ENCODE data around the gene SMAD5.

Gene SMAD5

DNA sequence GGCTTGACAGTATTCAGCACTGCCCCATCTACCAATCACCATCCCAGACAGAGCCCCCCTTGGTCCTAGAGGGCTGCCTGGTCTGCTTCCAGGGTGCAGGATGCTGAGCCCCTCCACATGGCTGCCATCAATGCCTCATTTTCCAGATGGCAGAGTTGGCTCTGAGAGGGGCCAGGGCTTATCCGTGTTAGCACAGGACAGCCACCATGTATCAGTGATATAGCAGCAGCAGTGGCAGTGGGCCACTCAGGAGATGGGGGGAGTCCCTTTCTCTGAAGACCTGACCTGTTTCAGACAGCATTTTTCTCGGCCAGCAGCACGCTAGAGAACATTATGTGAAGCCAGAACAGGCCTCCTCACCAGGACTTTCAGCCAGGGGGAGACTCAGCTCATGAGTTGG is 61.9 kb downstream of the SMAD5 start:
- no peak for DNase-seq (ENCODE audit: low read depth in 1 of 2, low spot score in 1 of 2)

- no peak for DNase-seq (ENCODE audit: low read depth in 1 of 2, low spot score in 1 of 2)
These were observed 63.6 kb downstream of the SMAD5 start for GRCh38 chr5:136195971-136196820.

- no peak for DNase-seq (ENCODE audit: low read depth in 1 of 2, low spot score in 1 of 2)
These were observed 65.0 kb downstream of the SMAD5 start for GRCh38 chr5:136197462-136198142.

- DNase-seq (ENCODE audit: low read depth in 1 of 2, low spot score in 1 of 2) = no peak
These were observed 65.8 kb downstream of the SMAD5 start for GRCh38 chr5:136198453-136198852.

GRCh38 chr5:136199408-136199807 is 66.8 kb downstream of the SMAD5 start:
- DNase-seq (ENCODE audit: low read depth in 1 of 2, low spot score in 1 of 2) = no peak

- DNase-seq (ENCODE audit: low read depth in 1 of 2, low spot score in 1 of 2) = no peak
These were observed 67.5 kb downstream of the SMAD5 start for GRCh38 chr5:136200130-136200529.

DNA sequence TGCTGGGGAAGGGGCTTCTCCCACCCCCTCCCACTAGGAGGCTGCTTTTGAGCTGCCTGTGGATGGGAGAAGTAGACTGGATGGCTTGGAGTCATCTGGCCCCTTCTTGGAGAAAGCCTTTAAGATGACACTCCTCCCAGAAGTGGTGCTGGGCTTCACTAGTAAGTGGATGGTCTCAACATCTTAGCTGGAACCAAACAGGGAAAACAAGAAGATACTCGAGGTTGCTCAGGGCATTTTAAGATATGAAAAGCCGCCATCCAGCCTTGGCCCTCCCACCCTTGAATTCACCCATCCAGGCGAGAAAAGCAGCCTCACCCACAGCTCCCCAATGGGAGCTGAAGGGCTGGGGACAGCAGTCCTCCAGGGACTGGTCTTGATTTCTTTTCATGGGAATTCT is 68.1 kb downstream of the SMAD5 start:
- DNase-seq (ENCODE audit: low read depth in 1 of 2, low spot score in 1 of 2) = no peak

- DNase-seq (ENCODE audit: low read depth in 1 of 2, low spot score in 1 of 2) = no peak
These were observed 69.2 kb downstream of the SMAD5 start for GRCh38 chr5:136201870-136202269.

- DNase-seq (ENCODE audit: low read depth in 1 of 2, low spot score in 1 of 2) = no peak
These were observed 70.0 kb downstream of the SMAD5 start for GRCh38 chr5:136202469-136203205.

DNA sequence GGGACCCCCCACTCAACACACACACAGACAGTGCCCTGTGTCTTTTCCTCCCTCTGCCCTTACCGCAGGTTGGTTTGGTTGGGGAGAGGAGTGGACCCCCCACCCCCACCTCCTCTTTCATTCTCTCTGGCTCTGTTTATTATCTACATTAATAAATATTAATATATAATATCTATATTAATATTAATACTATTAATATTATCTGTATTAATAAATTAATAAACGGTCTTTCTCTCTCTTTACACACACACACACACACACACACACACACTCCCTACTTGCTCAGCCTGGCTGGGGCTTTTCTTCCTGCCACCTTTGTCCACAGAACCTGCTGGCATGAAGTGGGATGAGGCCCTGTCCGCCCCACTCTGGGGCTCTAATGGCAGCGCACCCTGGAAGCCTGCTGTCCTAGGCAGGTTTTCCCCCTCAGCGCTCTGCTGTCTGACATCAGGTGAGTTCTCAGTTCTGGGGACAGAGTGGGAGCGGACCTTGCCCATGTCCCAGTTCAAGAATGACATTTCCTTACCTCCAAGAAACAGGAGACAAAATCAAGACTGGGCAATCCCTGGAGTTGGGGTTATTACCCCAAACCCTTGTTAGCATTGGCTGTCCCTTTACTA is 70.8 kb downstream of the SMAD5 start:
- DNase-seq (ENCODE audit: low read depth in 1 of 2, low spot score in 1 of 2) = no peak

DNA sequence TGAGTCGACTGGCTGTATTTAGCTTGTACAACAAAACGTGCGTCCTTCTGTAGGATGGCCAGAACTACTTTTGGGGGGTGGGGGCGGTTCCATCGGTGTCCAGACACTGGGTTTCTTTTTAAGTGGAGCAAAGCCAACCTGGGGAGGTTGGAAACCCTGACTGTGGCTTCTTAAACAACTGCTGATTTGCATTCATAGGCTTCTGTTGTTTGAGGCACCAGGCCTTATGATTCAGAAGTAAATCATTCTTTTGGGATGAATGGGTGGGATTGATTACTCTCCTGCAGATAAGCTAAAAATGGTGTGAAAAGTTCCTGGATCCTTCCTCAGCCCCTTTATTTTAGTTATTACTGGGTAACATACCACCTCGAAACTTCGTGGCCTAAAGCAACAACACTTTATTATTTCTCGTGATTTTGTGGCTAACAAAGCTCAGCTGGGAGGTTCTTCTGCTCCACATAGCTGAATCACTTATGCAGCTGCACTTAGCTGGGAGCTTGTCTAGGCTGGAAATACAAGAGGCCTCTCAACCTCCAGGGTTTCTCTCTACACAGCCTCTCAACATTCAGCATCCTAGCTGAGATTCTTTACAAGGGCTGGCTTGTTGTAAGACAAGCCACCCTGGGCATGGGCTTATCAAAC is 72.5 kb downstream of the SMAD5 start:
- DNase-seq (ENCODE audit: low read depth in 1 of 2, low spot score in 1 of 2) = no peak

GRCh38 chr5:136205941-136206340 is 73.3 kb downstream of the SMAD5 start:
- no peak for DNase-seq (ENCODE audit: low read depth in 1 of 2, low spot score in 1 of 2)

DNA sequence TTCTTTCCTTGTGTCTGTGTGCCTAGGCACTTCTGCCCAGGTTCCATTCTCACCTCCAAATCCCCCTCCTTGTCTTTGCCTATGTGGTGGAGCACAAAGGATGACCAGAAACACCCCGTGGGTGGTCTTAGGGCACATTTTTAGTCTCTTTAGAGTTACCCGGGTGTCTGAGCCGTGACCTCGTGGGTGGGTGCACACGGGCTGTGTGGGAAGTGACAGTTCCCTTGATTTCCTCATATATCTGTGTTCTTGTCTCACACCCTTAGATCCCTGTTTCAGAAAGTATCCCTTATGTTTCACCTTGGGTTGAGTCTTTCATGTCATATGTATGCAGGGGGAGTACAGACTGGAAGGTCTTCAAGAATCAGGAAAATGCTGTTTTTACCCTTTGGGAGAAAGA is 73.7 kb downstream of the SMAD5 start:
- DNase-seq (ENCODE audit: low read depth in 1 of 2, low spot score in 1 of 2) = no peak

DNA sequence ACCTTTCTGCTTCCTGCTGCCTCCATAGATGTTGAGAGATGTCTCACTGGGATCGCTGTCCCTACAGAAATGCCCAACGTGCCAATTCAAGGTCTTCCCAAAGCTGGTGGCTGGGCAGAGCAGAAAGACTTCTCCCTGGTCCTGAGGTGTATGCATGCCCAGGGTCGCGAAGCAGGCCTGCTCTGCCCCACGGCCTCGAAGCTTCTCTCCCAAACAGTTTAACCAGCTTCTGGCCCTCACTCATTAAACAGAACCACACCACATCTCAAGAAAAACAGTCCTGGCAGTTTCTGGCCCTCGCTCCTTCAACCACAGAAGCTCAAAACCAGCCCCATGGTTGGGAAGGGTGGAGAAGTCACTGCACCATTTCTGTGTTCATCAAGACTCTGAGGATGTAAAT is 75.0 kb downstream of the SMAD5 start:
- no peak for DNase-seq (ENCODE audit: low read depth in 1 of 2, low spot score in 1 of 2)

DNA sequence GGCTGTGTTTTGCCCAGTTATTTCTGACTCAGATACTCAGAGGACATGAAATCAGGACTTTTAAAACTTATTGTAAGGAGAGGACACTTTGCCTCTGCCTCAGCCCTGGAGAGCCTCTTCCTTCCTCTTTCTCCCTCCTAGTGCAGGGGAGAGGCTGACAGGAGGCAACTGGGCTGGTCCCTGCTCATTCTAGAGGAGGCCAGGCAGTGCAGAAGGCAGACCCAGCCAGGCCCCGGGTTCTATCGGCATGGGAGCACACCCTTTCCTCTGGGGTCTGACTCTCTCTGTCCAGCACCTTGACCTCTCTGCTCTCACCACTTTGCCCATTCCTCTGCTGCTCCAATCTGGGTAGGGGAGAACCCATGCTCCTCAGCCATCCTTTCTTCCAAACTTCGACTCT is 76.3 kb downstream of the SMAD5 start:
- no peak for DNase-seq (ENCODE audit: low read depth in 1 of 2, low spot score in 1 of 2)

DNA sequence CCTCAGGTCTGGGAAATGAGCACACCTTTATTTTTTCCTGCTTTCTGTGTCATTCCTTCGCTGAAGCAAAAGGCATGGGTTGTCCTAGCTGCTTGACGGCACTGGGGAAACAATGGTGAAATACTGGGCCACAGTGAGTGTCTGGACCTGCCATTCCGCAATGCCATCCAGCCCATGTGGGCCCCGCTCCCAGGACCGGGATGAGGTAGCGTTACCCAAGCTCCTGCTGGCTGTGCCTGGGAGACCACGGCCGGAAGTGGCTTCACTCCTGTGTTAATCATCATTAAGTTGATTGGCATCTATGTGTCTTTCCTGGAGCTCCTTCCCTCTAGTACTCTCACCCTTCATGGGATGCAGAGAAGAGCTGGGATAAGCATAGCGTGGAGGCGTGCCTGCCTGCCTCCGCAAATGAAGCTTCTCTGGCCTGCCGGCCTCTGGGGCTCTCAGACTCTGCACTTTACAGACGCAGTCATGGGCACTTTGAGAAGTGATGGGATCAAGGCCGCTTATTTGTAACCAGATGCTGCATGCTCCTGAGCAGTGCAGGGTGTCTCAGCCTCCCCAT is 76.8 kb downstream of the SMAD5 start:
- no peak for DNase-seq (ENCODE audit: low read depth in 1 of 2, low spot score in 1 of 2)

GRCh38 chr5:136210259-136210658 is 77.6 kb downstream of the SMAD5 start:
- no peak for DNase-seq (ENCODE audit: low read depth in 1 of 2, low spot score in 1 of 2)

DNA sequence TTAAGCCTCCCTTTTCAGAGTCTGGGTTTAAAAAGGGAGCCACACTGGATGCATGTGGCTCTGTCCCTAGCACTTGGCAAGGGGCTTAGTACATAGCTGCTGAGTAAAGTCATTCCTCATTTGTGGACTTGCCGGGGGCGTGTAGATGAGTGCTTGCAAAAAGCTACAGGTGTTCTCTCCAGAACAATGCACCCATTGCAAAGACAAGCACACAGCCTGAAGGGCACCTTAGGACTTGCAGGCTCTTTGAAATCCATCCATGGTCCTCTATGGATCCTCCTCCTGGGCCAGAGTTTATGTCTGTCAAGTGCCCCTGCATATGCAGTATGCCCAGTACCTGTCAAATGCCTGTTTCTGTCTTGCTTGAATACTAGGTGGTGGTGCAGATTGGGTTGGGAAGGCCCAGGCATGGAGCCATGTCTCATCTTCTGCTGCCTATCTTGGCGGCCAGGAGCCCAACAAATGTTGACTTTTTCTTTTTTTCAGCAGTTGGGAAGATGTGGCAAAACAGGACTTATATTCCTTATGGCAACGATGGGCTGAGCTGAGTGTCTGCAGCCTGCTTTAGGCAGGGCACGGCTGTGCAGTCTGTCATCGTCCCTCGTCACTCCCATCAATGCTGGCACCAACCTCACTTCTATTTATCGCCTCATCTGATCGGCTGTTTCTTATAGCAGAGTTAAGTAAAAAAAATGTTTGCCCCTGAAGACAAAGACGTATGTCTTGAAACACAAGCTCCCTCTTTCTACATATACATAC is 78.8 kb downstream of the SMAD5 start:
- DNase-seq (ENCODE audit: low read depth in 1 of 2, low spot score in 1 of 2) = no peak

- peak; percentile 13 for DNase-seq (ENCODE audit: low read depth in 1 of 2, low spot score in 1 of 2)
These were observed 79.6 kb downstream of the SMAD5 start for GRCh38 chr5:136212252-136212721.

Data from activated T-helper 1 cell treated with anti-CD3 and anti-CD28 coated beads, Interleukin-2, amount 50 U/mL, for 16 hours (primary cell).